WTC11 (cell line): ENCODE data around the gene PTGER1. TPM values are rescaled to one million over a fixed set of nuclear protein-coding genes. Genes with fewer than 3 reads are reported as not detected.

Experiments
- CBFB ChIP-seq: sonication (generic); formaldehyde crosslinking; IDR thresholded peaks from 2 replicates; pipeline ENCODE4 v1.8.1; 2022; ENCODE audit warnings: mild to moderate bottlenecking, low read depth, missing genetic modification reagents
- CREB1 ChIP-seq: sonication (generic); formaldehyde crosslinking; IDR thresholded peaks from 2 replicates; pipeline ENCODE4 v1.8.0; 2023; ENCODE audit warnings: mild to moderate bottlenecking, missing genetic modification reagents
- FOXK1 ChIP-seq: sonication (generic); formaldehyde crosslinking; IDR thresholded peaks from 2 replicates; pipeline ENCODE4 v1.8.0; 2022; ENCODE audit warnings: mild to moderate bottlenecking, moderate library complexity, missing genetic modification reagents
- FOXP1 ChIP-seq: sonication (generic); formaldehyde crosslinking; IDR thresholded peaks from 2 replicates; pipeline ENCODE4 v1.8.0; 2022; ENCODE audit warnings: missing genetic modification reagents, mild to moderate bottlenecking, moderate library complexity, borderline replicate concordance
- GRHL2 ChIP-seq: fragments of 250-450 bp; sonication (Bioruptor Pico); IDR thresholded peaks from 2 replicates; pipeline ENCODE4 v1.8.0; 2022; ENCODE audit warnings: mild to moderate bottlenecking, moderate library complexity; ENCODE audit not compliant: insufficient replicate concordance, severe bottlenecking
- HMGA2 ChIP-seq: fragments of 250-450 bp; sonication (Bioruptor Pico); IDR thresholded peaks from 2 replicates; pipeline ENCODE4 v1.4.0; 2021; ENCODE audit warnings: mild to moderate bottlenecking, moderate library complexity
- MXD4 ChIP-seq: fragments of 250-450 bp; sonication (Bioruptor Pico); IDR thresholded peaks from 2 replicates; pipeline ENCODE4 v1.8.0; 2021; ENCODE audit warnings: mild to moderate bottlenecking, moderate library complexity, borderline replicate concordance
- MYBL2 ChIP-seq: sonication (generic); formaldehyde crosslinking; IDR thresholded peaks from 2 replicates; pipeline ENCODE4 v1.8.1; 2023; ENCODE audit warnings: mild to moderate bottlenecking, moderate library complexity, missing genetic modification reagents
- NFE2L1 ChIP-seq: sonication (generic); formaldehyde crosslinking; IDR thresholded peaks from 2 replicates; pipeline ENCODE4 v1.8.1; 2023; ENCODE audit warnings: missing genetic modification reagents
- NR1H2 ChIP-seq: sonication (generic); formaldehyde crosslinking; IDR thresholded peaks from 2 replicates; pipeline ENCODE4 v1.9.0; 2021; ENCODE audit warnings: mild to moderate bottlenecking, moderate library complexity, missing genetic modification reagents
- NR2C2 ChIP-seq: sonication (generic); formaldehyde crosslinking; IDR thresholded peaks from 2 replicates; pipeline ENCODE4 v1.8.0; 2022; ENCODE audit warnings: mild to moderate bottlenecking, missing genetic modification reagents
- SMAD3 ChIP-seq: sonication (generic); formaldehyde crosslinking; IDR thresholded peaks from 2 replicates; pipeline ENCODE4 v1.8.0; 2022; ENCODE audit warnings: missing genetic modification reagents, mild to moderate bottlenecking, borderline replicate concordance
- ZBTB21 ChIP-seq: sonication (generic); formaldehyde crosslinking; IDR thresholded peaks from 2 replicates; pipeline ENCODE4 v1.8.1; 2023; ENCODE audit warnings: mild to moderate bottlenecking, missing genetic modification reagents, borderline replicate concordance
- ZNF121 ChIP-seq: sonication (generic); formaldehyde crosslinking; IDR thresholded peaks from 2 replicates; pipeline ENCODE4 v1.8.0; 2023; ENCODE audit warnings: missing genetic modification reagents
- ZNF219 ChIP-seq: sonication (generic); formaldehyde crosslinking; IDR thresholded peaks from 2 replicates; pipeline ENCODE4 v1.8.0; 2023; ENCODE audit warnings: missing genetic modification reagents, mild to moderate bottlenecking, borderline replicate concordance
- ZNF232 ChIP-seq: sonication (generic); formaldehyde crosslinking; IDR thresholded peaks from 2 replicates; pipeline ENCODE4 v1.8.0; 2022; ENCODE audit warnings: mild to moderate bottlenecking, missing genetic modification reagents
- total RNA-seq: library from RNA; stranded (reverse); gene quantifications from 3 replicates; pipeline ENCODE4 v1.2.3, GENCODE V29; 2021
- TF ChIP-seq, protein P1 (sequence below): fragments of 250-450 bp; sonication (Bioruptor Pico); IDR thresholded peaks from 2 replicates; pipeline ENCODE4 v1.9.0; 2021; ENCODE audit warnings: moderate library complexity, mild to moderate bottlenecking, inconsistent platforms, borderline replicate concordance
- TF ChIP-seq, protein P2 (sequence below): sonication (generic); formaldehyde crosslinking; IDR thresholded peaks from 2 replicates; pipeline ENCODE4 v1.8.0; 2022; ENCODE audit warnings: mild to moderate bottlenecking, missing genetic modification reagents
- TF ChIP-seq, protein P3 (sequence below): sonication (generic); formaldehyde crosslinking; IDR thresholded peaks from 2 replicates; pipeline ENCODE4 v1.8.0; 2022; ENCODE audit warnings: mild to moderate bottlenecking, missing genetic modification reagents
- TF ChIP-seq, protein P4 (sequence below): fragments of 250-450 bp; sonication (Bioruptor Pico); IDR thresholded peaks from 2 replicates; pipeline ENCODE4 v1.9.0; 2021; ENCODE audit warnings: mild to moderate bottlenecking
- TF ChIP-seq, protein P5 (sequence below): sonication (generic); formaldehyde crosslinking; IDR thresholded peaks from 2 replicates; pipeline ENCODE4 v1.8.0; 2023; ENCODE audit warnings: mild to moderate bottlenecking, missing genetic modification reagents
- TF ChIP-seq, protein P6 (sequence below): sonication (generic); formaldehyde crosslinking; IDR thresholded peaks from 2 replicates; pipeline ENCODE4 v1.8.1; 2022; ENCODE audit warnings: low read depth, missing genetic modification reagents, borderline replicate concordance
- TF ChIP-seq, protein P7 (sequence below): sonication (generic); formaldehyde crosslinking; IDR thresholded peaks from 2 replicates; pipeline ENCODE4 v1.8.1; 2022; ENCODE audit warnings: mild to moderate bottlenecking, missing genetic modification reagents, moderate library complexity, borderline replicate concordance
- TF ChIP-seq, protein P8 (sequence below): sonication (generic); formaldehyde crosslinking; IDR thresholded peaks from 2 replicates; pipeline ENCODE4 v1.8.1; 2023; ENCODE audit warnings: mild to moderate bottlenecking, missing genetic modification reagents

The PTGER1 gene
- total RNA-seq, 1 experiment from 2014 or later: 0.68 TPM

DNA sequence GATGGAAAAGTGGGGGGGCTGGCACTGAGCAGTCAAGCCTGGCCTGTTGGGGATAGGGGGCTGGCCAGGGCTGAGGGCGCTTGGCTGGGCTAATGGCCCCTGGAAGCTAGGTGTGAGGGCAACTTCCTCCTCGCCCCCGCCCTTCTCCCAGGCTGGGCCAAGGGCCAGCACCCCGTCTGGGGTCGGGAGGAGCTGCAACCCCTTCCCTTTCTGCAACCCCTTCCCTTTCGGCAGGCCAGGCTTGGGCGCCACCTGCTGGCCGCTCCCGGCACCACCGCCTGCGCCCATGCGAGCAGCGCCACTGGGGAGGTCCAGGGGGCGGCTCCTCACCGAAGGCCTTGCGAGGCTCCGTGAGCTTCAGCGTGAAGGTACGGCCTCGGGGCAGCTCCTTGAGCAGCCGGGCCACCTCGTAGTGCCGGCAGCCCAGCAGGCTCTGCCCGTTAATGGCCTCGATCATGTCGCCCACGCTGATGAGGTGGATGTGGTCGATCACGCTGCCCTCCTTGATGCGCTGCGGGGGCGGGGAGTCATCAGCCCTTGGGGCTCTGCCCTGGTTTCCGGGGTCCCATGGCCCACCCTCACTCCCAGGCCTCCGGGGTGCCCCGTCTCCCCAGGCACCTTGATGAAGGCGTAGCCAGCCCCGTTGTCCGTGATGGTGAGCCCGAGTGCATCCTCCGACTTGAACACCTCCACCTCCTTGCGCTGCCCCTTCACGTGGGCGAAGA lies 5.0 kb upstream of the PTGER1 start (continued):
- no peak for TF ChIP-seq NR1H2 (CRISPR knock-in tag)
- no peak for TF ChIP-seq NR2C2 (CRISPR knock-in tag)
- TF ChIP-seq, protein P1, sequence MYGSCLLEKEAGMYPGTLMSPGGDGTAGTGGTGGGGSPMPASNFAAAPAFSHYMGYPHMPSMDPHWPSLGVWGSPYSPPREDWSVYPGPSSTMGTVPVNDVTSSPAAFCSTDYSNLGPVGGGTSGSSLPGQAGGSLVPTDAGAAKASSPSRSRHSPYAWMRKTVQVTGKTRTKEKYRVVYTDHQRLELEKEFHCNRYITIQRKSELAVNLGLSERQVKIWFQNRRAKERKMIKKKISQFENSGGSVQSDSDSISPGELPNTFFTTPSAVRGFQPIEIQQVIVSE: no peak
- no peak for TF ChIP-seq SMAD3 (CRISPR knock-in tag)
- TF ChIP-seq, protein P2, sequence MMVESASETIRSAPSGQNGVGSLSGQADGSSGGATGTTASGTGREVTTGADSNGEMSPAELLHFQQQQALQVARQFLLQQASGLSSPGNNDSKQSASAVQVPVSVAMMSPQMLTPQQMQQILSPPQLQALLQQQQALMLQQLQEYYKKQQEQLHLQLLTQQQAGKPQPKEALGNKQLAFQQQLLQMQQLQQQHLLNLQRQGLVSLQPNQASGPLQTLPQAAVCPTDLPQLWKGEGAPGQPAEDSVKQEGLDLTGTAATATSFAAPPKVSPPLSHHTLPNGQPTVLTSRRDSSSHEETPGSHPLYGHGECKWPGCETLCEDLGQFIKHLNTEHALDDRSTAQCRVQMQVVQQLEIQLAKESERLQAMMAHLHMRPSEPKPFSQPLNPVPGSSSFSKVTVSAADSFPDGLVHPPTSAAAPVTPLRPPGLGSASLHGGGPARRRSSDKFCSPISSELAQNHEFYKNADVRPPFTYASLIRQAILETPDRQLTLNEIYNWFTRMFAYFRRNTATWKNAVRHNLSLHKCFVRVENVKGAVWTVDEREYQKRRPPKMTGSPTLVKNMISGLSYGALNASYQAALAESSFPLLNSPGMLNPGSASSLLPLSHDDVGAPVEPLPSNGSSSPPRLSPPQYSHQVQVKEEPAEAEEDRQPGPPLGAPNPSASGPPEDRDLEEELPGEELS (CRISPR knock-in tag): peak; percentile 81; the same call in 1 of the 2 replicates
- TF ChIP-seq, protein P3, sequence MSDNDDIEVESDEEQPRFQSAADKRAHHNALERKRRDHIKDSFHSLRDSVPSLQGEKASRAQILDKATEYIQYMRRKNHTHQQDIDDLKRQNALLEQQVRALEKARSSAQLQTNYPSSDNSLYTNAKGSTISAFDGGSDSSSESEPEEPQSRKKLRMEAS (CRISPR knock-in tag): peak; percentile 79
- no peak for TF ChIP-seq CREB1 (CRISPR knock-in tag)
- TF ChIP-seq, protein P4, sequence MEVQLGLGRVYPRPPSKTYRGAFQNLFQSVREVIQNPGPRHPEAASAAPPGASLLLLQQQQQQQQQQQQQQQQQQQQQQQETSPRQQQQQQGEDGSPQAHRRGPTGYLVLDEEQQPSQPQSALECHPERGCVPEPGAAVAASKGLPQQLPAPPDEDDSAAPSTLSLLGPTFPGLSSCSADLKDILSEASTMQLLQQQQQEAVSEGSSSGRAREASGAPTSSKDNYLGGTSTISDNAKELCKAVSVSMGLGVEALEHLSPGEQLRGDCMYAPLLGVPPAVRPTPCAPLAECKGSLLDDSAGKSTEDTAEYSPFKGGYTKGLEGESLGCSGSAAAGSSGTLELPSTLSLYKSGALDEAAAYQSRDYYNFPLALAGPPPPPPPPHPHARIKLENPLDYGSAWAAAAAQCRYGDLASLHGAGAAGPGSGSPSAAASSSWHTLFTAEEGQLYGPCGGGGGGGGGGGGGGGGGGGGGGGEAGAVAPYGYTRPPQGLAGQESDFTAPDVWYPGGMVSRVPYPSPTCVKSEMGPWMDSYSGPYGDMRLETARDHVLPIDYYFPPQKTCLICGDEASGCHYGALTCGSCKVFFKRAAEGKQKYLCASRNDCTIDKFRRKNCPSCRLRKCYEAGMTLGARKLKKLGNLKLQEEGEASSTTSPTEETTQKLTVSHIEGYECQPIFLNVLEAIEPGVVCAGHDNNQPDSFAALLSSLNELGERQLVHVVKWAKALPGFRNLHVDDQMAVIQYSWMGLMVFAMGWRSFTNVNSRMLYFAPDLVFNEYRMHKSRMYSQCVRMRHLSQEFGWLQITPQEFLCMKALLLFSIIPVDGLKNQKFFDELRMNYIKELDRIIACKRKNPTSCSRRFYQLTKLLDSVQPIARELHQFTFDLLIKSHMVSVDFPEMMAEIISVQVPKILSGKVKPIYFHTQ: no peak
- TF ChIP-seq CBFB: no peak
- no peak for TF ChIP-seq ZNF219
- TF ChIP-seq, protein P5, sequence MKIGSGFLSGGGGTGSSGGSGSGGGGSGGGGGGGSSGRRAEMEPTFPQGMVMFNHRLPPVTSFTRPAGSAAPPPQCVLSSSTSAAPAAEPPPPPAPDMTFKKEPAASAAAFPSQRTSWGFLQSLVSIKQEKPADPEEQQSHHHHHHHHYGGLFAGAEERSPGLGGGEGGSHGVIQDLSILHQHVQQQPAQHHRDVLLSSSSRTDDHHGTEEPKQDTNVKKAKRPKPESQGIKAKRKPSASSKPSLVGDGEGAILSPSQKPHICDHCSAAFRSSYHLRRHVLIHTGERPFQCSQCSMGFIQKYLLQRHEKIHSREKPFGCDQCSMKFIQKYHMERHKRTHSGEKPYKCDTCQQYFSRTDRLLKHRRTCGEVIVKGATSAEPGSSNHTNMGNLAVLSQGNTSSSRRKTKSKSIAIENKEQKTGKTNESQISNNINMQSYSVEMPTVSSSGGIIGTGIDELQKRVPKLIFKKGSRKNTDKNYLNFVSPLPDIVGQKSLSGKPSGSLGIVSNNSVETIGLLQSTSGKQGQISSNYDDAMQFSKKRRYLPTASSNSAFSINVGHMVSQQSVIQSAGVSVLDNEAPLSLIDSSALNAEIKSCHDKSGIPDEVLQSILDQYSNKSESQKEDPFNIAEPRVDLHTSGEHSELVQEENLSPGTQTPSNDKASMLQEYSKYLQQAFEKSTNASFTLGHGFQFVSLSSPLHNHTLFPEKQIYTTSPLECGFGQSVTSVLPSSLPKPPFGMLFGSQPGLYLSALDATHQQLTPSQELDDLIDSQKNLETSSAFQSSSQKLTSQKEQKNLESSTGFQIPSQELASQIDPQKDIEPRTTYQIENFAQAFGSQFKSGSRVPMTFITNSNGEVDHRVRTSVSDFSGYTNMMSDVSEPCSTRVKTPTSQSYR: no peak
- no peak for TF ChIP-seq ZBTB21 (CRISPR knock-in tag)
- peak; percentile 47; the same call in 1 of the 2 replicates for TF ChIP-seq FOXP1 (CRISPR knock-in tag)
- TF ChIP-seq, protein P6, sequence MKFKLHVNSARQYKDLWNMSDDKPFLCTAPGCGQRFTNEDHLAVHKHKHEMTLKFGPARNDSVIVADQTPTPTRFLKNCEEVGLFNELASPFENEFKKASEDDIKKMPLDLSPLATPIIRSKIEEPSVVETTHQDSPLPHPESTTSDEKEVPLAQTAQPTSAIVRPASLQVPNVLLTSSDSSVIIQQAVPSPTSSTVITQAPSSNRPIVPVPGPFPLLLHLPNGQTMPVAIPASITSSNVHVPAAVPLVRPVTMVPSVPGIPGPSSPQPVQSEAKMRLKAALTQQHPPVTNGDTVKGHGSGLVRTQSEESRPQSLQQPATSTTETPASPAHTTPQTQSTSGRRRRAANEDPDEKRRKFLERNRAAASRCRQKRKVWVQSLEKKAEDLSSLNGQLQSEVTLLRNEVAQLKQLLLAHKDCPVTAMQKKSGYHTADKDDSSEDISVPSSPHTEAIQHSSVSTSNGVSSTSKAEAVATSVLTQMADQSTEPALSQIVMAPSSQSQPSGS (CRISPR knock-in tag): no peak
- TF ChIP-seq ZNF121 (CRISPR knock-in tag): 0 out of 2 replicates have a peak, but pooled peaks have one; percentile 26
- TF ChIP-seq FOXK1 (CRISPR knock-in tag): no peak
- no peak for TF ChIP-seq ZNF232 (CRISPR knock-in tag)
- TF ChIP-seq GRHL2 (CRISPR knock-in tag): no peak
- TF ChIP-seq, protein P7, sequence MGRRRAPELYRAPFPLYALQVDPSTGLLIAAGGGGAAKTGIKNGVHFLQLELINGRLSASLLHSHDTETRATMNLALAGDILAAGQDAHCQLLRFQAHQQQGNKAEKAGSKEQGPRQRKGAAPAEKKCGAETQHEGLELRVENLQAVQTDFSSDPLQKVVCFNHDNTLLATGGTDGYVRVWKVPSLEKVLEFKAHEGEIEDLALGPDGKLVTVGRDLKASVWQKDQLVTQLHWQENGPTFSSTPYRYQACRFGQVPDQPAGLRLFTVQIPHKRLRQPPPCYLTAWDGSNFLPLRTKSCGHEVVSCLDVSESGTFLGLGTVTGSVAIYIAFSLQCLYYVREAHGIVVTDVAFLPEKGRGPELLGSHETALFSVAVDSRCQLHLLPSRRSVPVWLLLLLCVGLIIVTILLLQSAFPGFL: no peak
- TF ChIP-seq, protein P8, sequence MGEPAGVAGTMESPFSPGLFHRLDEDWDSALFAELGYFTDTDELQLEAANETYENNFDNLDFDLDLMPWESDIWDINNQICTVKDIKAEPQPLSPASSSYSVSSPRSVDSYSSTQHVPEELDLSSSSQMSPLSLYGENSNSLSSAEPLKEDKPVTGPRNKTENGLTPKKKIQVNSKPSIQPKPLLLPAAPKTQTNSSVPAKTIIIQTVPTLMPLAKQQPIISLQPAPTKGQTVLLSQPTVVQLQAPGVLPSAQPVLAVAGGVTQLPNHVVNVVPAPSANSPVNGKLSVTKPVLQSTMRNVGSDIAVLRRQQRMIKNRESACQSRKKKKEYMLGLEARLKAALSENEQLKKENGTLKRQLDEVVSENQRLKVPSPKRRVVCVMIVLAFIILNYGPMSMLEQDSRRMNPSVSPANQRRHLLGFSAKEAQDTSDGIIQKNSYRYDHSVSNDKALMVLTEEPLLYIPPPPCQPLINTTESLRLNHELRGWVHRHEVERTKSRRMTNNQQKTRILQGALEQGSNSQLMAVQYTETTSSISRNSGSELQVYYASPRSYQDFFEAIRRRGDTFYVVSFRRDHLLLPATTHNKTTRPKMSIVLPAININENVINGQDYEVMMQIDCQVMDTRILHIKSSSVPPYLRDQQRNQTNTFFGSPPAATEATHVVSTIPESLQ: no peak
- no peak for TF ChIP-seq MYBL2
- no peak for TF ChIP-seq MXD4 (CRISPR knock-in tag)
- TF ChIP-seq NFE2L1: no peak
- TF ChIP-seq HMGA2 (CRISPR knock-in tag): no peak
